Left renal cortex interstitium (tissue), 4 donors: ENCODE measurements around the gene ZNF425. TPM values are rescaled to one million over a fixed set of nuclear protein-coding genes. Genes with fewer than 3 reads are reported as not detected.
A peak's percentile ranks its signal among the peaks of the same experiment; 100 is the strongest.
"Not testable (repeated sequence)": the region's sequence is repeated elsewhere in the genome, so short reads cannot be mapped to it uniquely, and the experiment has no call there.

Source experiments
- DNase-seq, 4 donors: peaks; one replicate each; pipeline ENCODE4 v3.0.0-alpha.2; 2013; ENCODE audit warnings: low read depth in 4 of 4, low spot score in 2 of 4, missing footprints in 1 of 4
- polyA plus RNA-seq, 4 donors: library from polyadenylated mRNA; unstranded; fragments of 120-200 nt; gene quantifications; one replicate each; pipeline ENCODE4 v1.2.1, GENCODE V29; 2013; ENCODE audit not compliant: insufficient read length in 4 of 4

Gene ZNF425
- polyA plus RNA-seq, 4 donors: 5.7 to 8.3 (median 7.2) TPM

GRCh38 chr7:149136118-149136517 lies 10.0 kb upstream of the ZNF425 start:
- DNase-seq: no peak

DNA sequence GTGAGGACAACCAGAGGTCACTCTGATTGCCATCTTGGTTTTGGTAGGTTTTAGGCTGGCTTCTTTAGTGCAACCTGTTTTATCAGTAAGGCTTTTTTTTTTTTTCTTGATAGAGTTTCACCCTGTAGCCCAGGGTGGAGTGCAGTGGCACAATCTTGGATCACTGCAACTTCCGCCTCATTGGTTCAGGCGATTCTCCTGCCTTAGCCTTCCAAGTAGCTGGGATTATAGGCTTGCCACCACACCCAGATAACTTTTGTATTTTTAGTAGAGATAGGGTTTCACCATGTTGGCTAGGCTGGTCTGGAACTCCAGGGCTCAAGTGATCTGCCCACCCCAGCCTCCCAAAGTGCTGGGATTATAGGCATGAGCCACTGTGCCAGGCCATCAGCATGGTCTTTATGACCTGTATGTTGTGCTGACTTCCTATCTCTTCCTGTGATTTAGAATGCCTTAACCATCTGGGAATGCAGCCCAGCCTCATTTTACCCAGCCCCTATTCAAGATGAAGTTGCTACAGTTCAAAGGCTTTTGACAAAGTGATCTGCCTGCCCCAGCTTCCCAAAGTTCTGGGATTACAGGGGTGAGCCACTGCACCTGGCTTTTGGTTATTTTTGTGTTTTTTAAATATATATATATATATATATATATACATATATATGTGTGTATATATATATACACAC lies 7.0 kb upstream of the ZNF425 start:
- DNase-seq: no peak

- no peak for DNase-seq
Measured at GRCh38 chr7:149130572-149131198, 4.6 kb upstream of the ZNF425 start.

- peak in 2 of 4 donors; percentile 28 to 55 for DNase-seq
Measured at GRCh38 chr7:149126662-149127266, 640 bp upstream of the ZNF425 start.

- DNase-seq: peak in 1 of 4 donors; percentile 29
Measured at GRCh38 chr7:149125189-149125862, 798 bp downstream of the ZNF425 start.

DNA sequence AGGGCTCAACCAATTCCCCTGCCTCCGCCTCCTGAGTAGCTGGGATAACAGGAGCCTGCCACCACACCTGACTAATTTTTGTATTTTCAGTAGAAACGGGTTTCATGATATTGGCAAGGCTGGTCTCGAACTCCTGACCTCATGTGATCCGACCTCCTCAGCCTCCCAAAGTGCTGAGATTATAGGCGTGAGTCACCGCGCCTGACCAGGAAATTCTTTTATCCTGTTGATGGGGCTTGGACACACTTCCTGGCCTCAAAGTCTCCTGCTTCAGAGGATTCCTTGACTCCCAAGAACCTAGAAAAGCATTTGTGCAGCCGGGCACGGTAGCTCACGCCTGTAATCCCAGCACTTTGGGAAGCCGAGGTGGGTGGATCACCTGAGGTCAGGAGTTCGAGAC lies 16.2 kb downstream of the ZNF425 start:
- no peak for DNase-seq

GRCh38 chr7:149104749-149105148 lies 21.4 kb downstream of the ZNF425 start:
- DNase-seq: no peak

DNA sequence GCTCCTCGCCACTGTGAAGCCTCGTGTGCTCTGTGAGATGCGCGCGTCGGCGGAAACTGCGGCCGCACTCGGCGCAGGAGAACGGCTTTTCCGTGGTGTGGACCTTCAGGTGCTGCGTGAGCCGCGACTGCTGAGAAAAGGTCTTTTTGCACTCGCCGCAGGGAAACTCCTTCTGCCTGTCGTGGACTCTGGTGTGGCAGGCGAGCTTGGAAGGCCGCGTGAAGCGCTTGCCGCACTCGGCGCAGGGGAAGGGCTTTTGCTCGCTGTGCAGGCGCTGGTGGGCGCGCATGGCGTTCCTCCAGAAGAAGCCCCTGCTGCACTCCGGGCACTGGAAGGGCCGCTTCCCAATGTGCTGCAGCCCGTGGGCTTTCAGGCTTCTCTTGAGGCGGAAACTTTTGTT lies 21.9 kb downstream of the ZNF425 start:
- DNase-seq: no peak

GRCh38 chr7:149103424-149103823 lies 22.7 kb downstream of the ZNF425 start:
- no peak for DNase-seq

DNA sequence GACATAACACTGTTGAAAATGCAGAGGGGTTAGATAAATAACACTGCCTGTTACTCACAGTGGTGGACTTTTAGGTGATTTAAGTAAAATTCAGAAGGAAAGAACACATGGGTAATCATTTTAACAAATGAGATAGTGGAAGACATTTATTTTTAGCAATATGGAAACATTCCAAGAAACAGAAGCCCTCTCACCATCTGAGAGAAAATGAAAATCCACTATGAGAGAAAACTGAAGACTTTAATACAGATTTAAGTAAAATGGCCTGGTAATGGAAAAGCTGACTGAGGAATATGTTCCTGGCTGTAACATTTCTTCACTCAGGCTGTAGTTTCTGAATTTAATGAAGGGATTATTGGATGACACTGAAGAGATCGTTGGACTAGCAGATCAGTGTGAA lies 23.5 kb downstream of the ZNF425 start:
- no peak for DNase-seq

DNA sequence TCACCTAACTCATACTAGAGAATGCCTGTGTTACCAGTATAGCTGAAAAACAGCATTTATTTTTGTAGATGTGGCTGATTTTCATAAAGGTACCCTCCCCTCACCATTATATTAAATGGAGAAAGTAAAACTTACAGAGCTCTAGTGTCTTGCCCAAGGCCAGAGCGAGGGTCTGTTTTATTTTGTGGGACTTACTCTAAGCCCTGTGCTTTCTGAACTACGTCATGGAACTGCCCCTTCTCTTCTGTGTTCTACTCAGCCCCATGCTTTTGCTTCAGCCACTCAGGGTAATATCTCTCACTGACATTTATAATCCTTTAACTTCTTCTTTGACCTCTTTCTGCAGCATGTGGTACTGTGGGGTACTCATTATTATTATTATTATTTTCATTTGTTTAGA lies 25.3 kb downstream of the ZNF425 start:
- DNase-seq: no peak

DNA sequence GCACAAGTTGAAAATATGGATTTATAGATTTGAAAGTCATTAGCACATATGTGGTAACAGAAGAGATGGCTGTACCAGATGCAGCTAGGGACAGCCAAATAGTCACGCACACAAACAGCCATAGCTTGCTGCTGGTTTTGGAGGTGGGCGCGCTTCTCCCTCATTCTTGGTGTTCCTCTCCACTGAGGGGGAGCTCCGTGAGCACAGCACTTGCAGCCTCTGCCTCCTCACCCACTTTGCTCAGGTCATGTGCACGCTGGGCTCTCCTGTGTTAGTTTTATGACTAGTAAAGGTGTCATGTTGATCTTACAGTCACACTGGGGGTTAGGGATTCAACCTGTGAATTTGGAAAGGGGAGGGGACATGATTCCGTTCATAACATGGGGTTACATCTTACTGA lies 27.1 kb downstream of the ZNF425 start:
- no peak for DNase-seq

GRCh38 chr7:149097088-149097487 lies 29.0 kb downstream of the ZNF425 start:
- no peak for DNase-seq

GRCh38 chr7:149093228-149093627 lies 32.9 kb downstream of the ZNF425 start:
- no peak for DNase-seq

DNA sequence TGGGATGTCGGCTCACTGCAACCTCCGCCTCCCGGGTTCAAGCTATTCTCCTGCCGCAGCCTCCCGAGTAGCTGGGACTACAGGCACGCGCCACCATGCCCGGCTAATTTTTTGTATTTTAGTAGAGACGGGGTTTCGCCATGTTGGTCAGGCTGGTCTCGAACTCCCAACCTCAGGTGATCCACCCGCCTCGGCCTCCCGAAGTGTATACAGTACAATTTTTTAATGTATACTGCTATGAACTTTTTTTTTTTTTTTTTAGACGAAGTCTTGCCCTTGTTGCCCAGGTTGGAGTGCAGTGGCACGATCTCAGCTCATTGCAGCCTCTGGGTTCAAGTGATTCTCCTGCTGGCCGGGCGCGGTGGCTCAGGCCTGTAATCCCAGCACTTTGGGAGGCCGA lies 33.9 kb downstream of the ZNF425 start:
- DNase-seq: not testable (repeated sequence)

DNA sequence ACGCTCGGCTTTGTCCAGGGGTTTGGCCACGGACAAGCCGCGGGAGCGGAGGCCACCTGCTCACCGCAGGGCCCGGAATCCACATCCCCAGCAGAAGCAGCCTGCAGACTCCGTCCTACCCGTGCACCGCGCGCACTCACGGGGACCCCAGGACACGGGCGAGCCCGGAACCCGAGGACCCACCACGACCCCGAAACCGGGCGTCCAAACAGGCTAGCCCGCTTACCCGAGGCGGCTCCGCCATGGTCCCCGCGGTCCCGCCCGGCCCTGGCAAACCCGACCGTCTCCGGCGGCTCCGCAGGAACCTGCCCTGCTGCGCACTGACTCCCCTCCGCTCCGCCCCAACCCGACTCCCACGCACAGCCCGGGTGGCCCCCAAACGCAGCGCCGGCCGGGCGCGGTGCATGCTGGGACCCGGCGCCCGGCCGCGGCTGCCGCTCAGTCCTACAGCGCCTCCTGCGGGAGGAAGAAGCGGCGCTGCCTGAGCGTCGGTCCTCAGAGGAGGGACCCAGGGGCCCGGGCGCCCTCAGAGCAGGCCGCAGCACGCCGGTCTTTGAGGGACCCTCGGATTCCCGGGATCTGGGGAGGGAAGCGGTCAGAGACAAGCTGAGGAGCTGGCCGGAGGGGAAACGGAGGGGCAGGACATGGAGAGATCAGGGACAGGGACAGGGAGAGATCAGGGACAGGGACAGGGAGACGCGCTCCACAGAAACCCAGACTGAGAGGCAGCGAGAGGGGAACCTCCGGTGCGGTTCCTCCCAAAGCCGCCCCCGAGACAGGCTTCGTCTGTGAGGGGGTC lies 35.5 kb downstream of the ZNF425 start, which contains the start of gene ZNF786:
TSS of gene ZNF786 (minus strand) at position 322 of the 799 bp plus-strand sequence. CDS start at position 244, 78 bp downstream.
- peak; percentile 84 to 91 (median 85) for DNase-seq

- DNase-seq: no peak
Measured at GRCh38 chr7:149087376-149087775, 38.7 kb downstream of the ZNF425 start.

DNA sequence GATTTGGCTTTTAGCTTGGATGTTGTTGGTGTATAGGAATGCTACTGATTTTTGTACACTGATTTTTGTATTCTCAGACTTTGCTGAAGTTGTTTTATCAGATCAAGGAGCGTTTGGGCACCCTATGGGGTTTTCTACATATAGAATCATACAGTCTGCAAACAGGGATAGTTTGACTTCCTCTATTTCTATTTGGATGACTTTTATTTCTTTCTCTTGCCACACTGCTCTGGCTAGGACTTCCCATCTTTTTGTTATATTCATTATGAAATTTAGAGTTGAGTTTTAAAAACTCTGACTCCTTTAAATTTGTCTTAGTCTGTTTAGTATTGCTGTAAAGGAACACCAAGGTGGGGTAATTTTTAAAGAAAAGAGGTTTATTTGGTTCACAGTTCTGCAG lies 40.3 kb downstream of the ZNF425 start:
- no peak for DNase-seq

DNA sequence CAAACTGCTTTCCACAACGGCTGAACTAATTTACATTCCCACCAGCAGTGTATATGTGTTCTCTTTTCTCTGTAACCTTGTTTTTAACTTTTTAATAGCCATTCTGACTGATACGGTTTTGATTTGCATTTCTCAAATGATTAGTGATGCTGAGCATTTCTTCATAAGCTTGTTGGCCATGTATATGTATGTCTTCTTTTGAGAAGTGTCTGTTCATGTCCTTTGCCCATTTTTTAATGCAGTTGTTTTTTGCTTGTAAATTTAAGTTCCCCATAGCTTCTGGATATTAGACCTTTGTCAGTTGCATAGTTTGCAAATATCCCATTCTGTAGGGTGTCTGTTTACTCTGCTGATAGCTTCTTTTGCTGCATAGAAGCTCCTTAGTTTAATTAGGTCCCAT lies 41.7 kb downstream of the ZNF425 start:
- DNase-seq: no peak

GRCh38 chr7:149081914-149082313 lies 44.2 kb downstream of the ZNF425 start:
- DNase-seq: no peak

DNA sequence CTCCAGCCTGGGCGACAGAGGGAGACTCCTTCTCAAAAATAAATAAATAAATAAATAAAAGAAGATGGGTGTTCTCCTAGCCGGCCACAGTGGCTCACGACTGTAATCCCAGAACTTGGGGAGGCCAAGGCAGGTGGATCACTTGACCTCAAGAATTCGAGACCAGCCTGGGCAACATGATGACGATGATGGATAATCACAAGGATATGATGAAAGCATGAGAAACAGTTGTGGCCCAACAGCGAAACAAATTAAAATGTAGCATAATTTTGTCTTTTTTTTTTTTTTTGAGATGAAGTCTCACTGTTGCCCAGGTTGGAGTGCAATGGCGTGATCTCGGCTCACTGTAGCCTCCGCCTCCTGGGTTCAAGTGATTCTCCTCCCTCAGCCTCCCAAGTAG lies 48.5 kb downstream of the ZNF425 start:
- DNase-seq: no peak
